Eye (tissue), 1 donor: ENCODE data around the gene ZNF506.
"Not testable (repeated sequence)": the region's sequence is repeated elsewhere in the genome, so short reads cannot be mapped to it uniquely, and the experiment has no call there.

Experiments used
- DNase-seq: peaks from one replicate; pipeline ENCODE4 v3.0.0-alpha.2; 2015

ZNF506 gene

DNA sequence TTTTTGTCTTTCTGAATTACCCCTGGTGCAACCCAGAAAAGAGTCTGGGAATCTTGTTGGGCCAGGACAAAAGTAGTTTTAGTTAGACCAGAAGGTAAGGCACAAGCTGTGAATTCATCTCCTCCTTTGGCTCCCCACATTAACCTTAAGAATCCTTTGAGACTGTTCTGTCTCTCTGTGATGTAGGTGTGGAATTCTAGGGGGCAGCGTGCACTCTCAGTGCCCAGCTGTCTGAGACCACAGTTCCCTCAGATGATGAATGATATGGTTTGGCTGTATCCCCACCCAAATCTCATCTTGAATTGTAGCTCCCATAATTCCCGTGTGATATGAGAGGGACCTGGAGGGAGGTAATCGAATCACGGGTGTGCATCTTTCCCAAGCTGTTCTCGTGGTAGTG, 43.9 kb downstream of the ZNF506 start:
- DNase-seq, result no peak

GRCh38 chr19:19776206-19777008, 45.1 kb downstream of the ZNF506 start:
- DNase-seq, result peak; percentile 98

- no peak for DNase-seq
Observed at GRCh38 chr19:19775891-19776205, 45.7 kb downstream of the ZNF506 start.

- DNase-seq, result no peak
Observed at GRCh38 chr19:19774354-19775033, 47.1 kb downstream of the ZNF506 start.

GRCh38 chr19:19771963-19772362, 49.6 kb downstream of the ZNF506 start:
- not testable (repeated sequence) for DNase-seq

- not testable (repeated sequence) for DNase-seq
Observed at GRCh38 chr19:19769971-19770370, 51.6 kb downstream of the ZNF506 start.

GRCh38 chr19:19758164-19758563, 63.4 kb downstream of the ZNF506 start:
- DNase-seq, result no peak

- DNase-seq, result no peak
Observed at GRCh38 chr19:19752760-19753403, 68.7 kb downstream of the ZNF506 start.

- DNase-seq, result no peak
Observed at GRCh38 chr19:19751846-19752245, 69.7 kb downstream of the ZNF506 start.

- no peak for DNase-seq
Observed at GRCh38 chr19:19750842-19751790, 70.4 kb downstream of the ZNF506 start.

GRCh38 chr19:19749908-19750841, 71.4 kb downstream of the ZNF506 start:
- no peak for DNase-seq

- no peak for DNase-seq
Observed at GRCh38 chr19:19749117-19749907, 72.2 kb downstream of the ZNF506 start.

GRCh38 chr19:19748249-19748938, 73.2 kb downstream of the ZNF506 start:
- DNase-seq, result no peak

DNA sequence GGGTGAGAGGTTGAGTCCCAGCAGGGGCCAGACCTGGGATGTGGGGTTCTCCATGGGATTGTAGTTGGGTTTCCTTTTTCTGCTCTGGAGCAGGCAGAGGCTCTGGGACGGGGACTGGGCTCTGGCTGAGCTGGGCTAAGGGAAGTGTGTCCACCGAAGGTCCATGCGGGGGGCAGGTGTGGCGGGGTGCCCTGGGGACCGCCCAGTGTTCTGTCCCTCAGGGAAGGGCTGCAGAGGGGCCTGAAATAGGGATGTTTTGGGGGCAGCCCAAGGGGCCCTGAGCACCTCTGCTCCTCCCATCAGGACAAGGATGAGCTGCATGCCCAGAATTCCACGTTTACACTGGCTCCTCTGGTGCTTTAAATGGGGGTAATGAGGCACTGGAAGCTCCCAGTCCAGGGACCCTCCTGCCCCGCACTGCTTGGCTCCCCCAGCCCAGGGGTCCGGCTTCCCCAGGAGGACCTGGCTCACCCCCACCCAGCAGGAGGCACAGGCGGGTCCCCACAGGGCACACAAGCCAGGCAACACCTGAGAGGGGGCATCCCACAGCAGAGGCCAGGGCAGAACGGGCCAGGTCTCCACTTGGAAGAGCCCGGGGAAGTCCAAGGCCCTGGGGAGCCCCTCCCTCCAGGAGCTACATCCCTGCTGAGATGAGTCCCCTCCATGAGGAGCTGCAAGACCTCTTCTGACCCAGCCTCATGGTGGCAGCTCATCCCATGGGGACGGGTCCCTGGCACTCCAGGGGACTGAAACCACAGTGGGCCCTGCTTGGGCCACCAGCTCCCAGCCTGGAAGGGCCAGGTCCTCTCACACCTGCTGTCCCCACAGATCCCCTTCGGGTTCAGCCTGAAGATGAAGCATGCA, 74.0 kb downstream of the ZNF506 start:
- DNase-seq, result no peak

DNA sequence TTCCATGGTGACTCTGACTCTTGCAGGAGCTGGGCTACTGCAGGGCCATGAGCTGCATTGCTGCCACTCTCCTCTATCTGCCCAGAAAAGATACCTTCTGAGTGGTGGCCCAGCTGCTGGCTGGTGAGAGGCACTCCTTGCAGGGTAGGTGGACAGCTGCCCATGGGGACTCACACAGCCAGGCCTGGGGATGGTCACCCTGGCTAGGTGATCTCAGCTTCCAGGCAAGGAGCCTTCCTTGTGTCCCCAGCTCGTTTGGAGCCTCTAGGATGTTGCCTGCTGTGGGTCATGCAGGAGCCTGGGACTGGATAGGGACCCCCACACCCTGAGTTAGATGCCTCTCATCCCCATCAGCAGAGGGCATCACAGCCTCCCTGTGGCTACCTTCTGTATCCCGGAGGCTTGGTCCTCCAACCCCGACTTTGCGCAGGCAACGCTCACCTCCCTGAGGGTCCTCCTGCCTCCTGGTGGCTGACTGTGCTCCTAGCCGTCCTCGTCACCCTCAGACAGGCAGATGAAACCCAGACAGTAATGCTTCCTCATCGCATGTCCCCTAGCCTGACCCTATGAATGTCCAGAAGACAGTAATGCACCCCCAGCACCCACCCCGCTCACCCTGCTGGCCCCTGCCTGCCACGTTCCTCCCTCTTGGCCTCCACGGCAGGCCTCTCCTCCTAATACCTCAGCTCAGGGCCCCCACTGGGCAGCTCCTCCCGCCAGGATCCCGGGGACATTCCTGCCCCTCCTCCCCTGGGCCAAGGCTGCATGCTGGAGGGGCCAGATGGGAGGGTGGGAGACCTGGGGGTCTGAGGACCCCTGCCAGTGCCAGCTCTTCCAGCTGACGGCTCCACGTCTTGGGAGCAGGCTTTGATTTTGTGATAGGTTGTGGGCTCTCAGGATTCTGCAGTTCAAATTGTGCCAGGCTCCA, 75.0 kb downstream of the ZNF506 start:
- DNase-seq, result no peak

DNA sequence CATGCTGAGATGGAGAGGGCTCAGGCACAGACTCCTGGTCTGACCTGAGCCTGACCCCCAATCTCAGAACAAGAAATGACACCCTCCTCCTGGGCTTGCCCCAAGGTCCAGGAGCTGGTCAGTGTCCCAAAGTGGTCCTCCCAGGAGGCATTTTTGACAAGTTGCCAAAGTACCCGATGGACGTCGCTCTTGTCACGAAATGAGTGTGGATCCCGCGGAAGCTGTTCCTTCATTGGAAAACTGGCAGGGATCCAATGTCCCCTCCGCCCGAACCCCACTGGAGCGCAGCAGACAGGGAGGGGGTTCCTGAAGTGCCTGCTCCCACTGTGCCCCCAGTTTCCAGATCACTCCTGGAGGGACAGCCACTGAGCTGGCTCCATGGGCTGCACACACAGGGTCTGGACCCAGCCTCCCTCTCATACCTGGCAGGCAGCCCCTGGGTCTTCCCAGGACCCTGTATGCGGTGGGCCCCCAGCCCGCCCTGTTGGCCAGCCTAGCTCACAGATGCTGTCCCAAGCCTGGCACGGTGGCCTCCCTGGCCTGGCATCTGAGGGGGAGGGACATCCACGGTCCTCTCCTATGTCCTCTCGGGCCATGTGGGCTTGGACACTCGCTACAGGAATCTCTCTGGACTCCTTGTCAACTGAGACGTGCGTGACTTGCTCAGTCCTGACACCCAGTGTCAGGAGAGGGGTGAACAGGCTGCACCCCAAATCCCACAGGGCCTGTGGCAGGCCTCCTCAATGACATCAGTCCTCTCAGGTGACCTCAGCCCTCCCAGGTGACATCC, 75.9 kb downstream of the ZNF506 start:
- DNase-seq, result no peak

- no peak for DNase-seq
Observed at GRCh38 chr19:19744641-19745040, 76.9 kb downstream of the ZNF506 start.
